Measurements from ENCODE around the gene ALPK3.

DNA sequence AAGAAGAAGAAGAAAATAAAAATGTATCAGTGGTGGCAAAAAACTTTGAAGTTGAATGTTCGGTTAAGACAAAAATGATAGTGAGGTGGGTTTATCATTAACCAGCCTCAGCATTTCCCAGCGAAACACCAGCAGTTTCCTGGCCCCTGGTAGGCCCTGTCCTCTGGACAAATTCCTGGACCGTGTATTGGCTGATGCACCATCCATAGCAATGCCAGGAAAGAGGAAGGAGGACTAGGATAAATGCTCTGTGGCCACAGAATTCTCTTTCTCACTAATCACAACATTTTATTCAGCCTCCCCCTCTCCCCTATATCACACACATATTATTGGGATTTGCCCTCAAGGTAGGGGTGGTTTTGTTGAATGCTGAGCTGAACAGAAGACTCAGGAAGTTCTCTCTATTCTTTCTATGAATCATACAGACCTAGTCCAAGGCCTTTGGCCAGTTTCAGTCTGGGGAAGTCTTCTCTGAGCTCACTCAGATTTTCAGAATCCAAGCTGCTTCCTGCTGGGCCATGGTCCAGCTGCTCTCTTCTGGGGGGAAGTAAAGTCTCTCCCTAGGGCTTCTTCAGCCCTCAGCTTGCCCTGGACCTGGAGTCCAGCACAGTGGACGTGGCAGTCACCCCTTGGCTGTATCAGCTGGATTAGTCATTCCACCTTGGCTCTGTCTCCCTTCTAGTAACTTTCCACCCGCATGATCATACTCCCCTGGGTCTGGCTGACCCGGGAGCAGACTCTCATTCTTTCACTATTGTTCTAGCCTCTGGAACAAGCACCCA is 94.9 kb downstream of the ALPK3 start:
- TF ChIP-seq CTCF (IDR thresholded peaks at IDR 0.05) (no peak), POLR2A (IDR thresholded peaks at IDR 0.05) (no peak)

Data from lower leg skin (tissue), 3 donors.